ENCODE data around the gene SHANK3.
"Not testable (repeated sequence)": the region's sequence is repeated elsewhere in the genome, so short reads cannot be mapped to it uniquely, and the experiment has no call there.

The SHANK3 gene

DNA sequence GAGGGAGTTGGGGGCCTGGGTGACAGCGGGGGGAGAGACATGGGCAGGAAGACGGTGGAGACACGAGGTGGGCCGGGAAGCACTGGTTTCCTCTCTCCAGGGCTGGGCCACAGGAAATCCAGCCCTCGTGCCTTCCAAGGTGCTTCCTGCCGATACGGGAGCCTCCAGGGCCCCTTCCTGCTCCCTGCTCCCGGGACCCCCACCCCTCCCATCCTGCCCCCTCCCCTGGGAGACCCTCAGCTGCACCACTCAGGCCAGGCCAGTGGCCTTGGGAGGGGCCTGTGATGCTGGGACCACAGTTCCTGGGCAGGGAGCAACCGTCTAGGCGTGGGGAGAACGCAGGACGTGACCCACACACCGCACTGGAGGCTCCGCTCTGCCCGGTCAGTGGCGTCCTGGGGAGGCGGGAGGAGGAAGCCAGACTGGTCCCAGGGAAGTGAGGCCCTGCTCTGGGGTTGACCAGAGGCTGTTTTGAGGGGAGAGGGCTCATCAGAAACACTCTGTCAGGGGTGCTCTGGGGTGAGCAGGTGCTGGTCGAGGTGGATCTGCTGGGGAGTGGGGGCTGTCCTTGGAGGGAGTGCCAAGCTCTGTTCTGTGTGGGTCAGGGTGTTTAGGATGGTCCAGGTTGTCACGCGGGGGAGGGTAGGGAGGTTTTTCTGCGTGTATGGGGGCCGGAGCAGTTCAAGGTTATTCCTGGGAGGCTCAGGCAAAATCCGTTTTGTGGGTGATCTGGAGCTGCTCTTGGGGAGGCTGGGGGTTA lies at the start of gene SHANK3:
SHANK3 (plus strand) TSS at position 353 of the 760 bp plus-strand sequence.
- no peak for DNase-seq (ENCODE audit: low read depth, low spot score)

- DNase-seq (ENCODE audit: low read depth, low spot score) = no peak
Measured at GRCh38 chr22:50624347-50625130, 48.1 kb upstream of the SHANK3 start.

DNA sequence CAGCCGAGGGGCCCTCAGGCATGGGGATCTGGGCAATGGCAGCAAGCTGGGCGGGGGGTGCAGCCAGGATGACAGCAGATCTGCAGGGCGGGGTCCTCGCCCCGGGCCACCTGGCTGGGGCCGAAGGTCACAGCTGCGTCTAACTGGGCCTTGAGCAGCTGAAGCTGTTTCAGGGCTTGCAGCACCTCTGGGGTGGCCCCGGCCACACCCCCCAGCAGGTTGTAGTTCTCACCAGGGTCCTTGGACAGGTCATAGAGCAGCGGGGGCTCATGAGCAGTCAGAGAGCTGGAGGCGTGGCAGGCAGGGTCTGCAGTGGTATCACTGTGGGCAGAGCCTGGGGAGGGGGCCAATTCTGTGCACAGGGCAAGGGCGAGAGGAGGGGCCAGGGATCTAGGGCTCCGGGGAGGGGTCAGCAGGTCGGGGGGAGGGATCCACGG lies 47.5 kb upstream of the SHANK3 start:
- DNase-seq (ENCODE audit: low read depth, low spot score) = no peak

DNA sequence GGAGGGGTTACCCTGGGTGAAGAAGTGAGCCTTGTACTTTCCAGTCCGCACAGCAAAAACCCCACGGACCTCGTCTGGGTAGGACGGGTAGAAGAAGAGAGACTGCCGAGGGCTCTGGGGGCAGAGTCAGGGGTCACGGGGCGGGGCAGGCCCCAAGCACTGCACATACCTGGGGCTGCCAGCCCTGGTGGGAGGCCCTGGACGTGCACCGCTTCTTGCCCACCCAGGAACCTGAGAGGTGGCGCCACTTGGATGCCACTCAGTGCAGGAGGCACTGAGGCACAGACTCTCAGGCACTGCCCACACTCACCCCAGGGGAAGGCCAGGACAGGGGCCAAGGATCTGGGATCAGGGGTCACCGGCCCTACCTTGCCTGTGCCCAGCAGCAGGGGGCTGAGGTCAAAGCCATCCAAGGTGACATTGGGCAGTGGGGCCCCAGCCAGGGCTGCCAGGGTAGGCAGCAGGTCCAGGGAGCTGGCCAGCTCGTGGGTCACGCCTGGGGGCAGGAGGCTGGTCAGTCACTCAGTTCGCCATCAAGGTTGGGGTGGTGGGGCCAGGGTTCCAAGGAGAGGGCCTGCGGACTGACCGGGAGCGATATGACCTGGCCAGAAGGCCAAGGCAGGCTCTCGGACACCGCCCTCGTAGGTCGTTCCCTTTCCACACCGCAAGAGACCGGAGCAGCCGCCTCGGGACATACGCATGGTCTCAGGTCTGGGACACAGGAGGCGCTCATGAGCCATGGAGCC lies 46.9 kb upstream of the SHANK3 start:
- DNase-seq (ENCODE audit: low read depth, low spot score) = no peak

DNA sequence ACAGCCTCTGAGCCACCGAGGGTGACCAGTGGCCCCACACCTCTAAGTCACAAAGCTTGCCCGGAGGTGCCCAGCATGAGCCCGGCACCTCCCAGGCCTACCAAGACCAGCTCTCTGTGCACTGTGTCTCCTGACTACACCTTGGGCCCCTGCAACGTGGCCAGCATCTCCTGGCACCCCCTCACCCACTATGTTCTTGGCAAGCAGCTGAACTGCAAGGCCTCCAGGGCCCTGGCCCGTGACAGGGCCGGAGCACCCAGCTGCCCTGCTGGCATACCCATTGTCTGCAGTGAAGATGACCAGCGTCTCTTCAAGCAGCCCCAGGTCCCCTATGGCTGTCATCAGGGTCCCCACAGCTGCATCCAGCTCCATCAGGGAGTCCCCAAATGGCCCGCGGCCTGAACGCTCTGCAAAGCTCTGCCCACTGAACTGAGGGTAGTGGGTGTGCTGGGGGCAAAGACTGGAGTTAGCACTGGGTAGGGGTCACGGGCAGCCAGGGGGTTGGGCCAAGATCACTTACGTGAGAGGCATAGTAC lies 46.2 kb upstream of the SHANK3 start:
- no peak for DNase-seq (ENCODE audit: low read depth, low spot score)

GRCh38 chr22:50626850-50627641 lies 45.6 kb upstream of the SHANK3 start:
- no peak for DNase-seq (ENCODE audit: low read depth, low spot score)

DNA sequence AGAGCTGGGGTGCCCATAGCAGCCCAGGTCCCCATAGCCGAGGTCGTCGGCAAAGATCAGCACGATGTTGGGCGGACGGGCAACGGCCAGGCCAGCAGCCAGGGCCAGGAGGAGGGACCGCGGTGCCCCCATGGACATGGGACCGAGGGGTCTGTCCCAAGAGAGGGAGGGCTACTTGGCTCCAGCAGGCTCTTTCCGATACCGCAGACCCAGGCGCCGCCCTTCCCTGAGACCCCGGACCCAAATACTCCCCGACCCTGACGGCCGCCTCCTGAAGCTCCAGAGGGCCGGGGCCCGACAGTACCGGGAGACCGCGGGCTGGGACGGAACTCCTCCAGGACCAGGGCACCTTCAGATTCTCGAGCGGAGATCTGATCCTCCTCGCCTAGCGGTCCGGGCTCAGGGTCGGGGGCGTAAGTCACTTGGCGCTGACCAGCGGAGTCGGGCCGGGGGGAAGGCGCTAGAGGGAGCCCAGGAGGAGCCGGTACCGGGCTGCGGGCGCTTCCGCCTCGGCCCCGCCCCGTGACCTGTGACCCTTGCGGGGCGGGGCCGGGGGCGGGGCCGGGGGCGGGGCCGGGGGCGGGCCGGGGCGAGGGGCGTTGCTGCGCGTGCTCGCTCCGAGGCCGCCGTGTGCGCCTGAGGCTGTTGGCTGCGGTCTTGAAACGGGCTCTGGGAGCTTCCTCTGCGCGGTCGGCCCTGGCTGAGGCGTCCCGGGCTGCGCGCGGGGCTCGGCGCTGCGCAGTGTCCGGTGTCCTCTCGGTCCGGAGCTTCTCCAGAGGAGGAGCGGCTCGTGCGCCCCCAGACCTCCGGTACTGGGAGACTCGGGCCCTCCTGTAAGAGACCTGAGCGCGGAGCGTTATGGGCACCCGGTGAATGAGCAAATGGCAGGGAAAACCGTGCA lies 44.7 kb upstream of the SHANK3 start, which contains the start of gene ARSA:
ARSA (minus strand) TSS at position 511 of the 901 bp plus-strand sequence; CDS start at position 138, 373 bp downstream.
- DNase-seq (ENCODE audit: low read depth, low spot score) = peak; percentile 47

DNA sequence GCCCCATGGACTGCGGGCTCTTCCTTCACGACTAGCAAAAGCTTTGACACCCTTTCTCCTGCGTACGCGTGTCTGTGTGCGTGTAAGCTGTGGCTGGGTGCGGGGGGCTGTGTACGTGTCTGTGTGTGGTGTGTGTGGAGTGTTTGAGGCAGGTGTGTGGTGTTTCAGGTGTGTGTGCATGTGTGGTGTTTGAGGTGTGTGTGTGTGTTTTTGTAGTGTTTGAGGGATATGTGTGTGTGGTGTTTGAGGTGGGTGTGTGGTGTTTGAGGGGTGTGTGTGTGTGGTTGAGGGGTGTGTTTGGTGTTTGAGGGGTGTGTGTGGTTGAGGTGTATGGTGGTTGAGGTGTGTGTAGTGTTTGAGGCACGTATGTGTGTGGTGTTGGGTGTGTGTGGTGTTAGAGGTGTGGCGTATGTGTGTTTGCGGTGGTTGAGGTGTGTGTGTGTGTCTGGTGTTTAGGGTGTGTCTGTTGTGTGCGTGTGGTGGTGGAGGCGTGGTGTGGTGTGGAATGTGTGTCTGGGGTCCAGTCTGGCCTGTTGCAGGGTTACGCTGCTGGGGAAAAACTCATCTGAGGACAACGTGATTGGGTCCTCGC lies 44.0 kb upstream of the SHANK3 start:
- no peak for DNase-seq (ENCODE audit: low read depth, low spot score)

GRCh38 chr22:50630376-50630775 lies 42.2 kb upstream of the SHANK3 start:
- DNase-seq (ENCODE audit: low read depth, low spot score) = no peak

GRCh38 chr22:50633086-50633485 lies 39.5 kb upstream of the SHANK3 start:
- DNase-seq (ENCODE audit: low read depth, low spot score) = no peak

DNA sequence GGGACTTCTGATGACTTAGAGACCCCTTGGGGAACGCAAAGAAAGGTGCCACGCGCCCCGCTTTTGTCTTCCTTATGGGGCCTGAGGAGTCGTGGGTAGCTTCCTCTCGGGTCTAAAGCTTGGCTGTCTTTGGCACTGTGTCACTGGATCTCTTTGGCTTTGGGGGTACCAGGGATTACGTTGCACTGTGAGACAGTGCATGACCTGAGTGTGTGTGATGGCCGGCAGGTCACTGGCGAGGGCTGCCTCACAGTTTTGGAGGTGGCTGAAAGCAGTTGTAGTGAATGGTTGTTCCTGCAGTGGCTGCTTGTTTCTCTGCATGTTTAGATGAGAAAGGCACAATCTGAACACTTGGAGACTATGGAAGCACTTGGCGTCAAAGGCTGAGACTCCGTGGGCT lies 38.9 kb upstream of the SHANK3 start:
- no peak for DNase-seq (ENCODE audit: low read depth, low spot score)

GRCh38 chr22:50635591-50635990 lies 37.0 kb upstream of the SHANK3 start:
- no peak for DNase-seq (ENCODE audit: low read depth, low spot score)

- not testable (repeated sequence) for DNase-seq (ENCODE audit: low read depth, low spot score)
Measured at GRCh38 chr22:50640296-50640695, 32.3 kb upstream of the SHANK3 start.

DNA sequence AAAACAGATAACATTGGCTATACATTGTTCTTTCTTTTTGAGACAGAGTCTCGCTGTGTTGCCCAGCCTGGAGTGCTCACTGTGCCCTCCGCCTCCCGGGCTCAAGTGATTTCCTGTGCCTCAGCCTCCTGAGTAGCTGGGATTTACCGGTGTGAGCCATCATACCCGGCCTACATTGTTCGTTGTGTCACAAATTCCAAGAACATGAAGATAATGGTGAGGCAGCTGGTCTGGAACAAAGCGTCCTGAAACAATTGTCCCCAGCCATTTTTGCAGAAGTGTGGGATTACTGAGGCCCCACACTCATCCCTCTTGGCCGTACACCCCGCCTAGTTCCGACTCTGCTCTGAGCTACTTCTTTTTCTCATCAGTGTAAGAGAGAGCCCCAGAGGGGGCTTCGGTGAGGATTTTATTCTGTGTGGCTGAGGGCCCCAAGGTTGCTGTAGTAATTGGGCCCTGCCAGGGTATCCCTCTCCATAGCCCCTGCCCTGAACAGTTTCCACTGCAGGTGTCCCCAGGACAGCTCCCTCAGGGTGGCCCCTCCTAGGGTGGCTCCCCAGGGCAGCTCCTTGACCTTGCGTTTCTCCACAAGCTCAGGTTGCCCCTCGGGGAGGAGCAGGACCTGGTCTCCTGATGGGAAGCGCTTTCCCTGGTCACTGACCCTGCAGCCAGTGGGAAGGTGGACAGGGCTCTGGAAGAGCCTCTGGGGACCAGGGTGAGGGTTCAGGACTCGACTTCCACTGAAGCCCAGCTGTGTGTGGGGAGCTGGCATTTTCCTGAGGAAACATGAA lies 31.6 kb upstream of the SHANK3 start:
- DNase-seq (ENCODE audit: low read depth, low spot score) = no peak

GRCh38 chr22:50641696-50642607 lies 30.7 kb upstream of the SHANK3 start:
- no peak for DNase-seq (ENCODE audit: low read depth, low spot score)

- not testable (repeated sequence) for DNase-seq (ENCODE audit: low read depth, low spot score)
Measured at GRCh38 chr22:50643021-50643820, 29.4 kb upstream of the SHANK3 start.

DNA sequence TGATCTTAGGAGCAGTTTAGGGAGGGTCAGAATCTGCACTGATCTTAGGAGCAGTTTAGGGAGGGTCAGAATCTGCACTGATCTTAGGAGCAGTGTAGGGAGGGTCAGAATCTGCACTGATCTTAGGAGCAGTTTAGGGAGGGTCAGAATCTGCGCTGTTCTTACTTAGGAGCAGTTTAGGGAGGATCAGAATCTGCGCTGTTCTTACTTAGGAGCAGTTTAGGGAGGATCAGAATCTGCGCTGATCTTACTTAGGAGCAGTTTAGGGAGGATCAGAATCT lies 28.9 kb upstream of the SHANK3 start:
- not testable (repeated sequence) for DNase-seq (ENCODE audit: low read depth, low spot score)
